Psoas muscle (tissue), 8 donors: ENCODE results near the gene LGR6. TPM values are rescaled to one million over a fixed set of nuclear protein-coding genes. Genes with fewer than 3 reads are reported as not detected.

Experiments used
- ATAC-seq, 4 donors: fragments of 200-7000 bp; cut with Tn5 transposase; one replicate each; pipeline ENCODE4 v1.9.1; 2020; ENCODE audit warnings: moderate library complexity in 3 of 4, mild to moderate bottlenecking in 2 of 4
- DNase-seq, 2 donors: peaks; one replicate each; pipeline ENCODE4 v3.0.0-alpha.2; 2020
- H3K27ac ChIP-seq: fragments of 200-600 bp; one replicate; pipeline ENCODE4 v1.8.0; 2022
- H3K27me3 ChIP-seq, 3 donors: fragments of 200-600 bp in 1 of 3; one replicate each; pipeline versions ENCODE4 v1.6.1 to v1.8.0; 2013 to 2022; ENCODE audit warnings: low read length in 2 of 3, mild to moderate bottlenecking in 2 of 3, moderate library complexity in 1 of 3; ENCODE audit not compliant: insufficient read depth in 3 of 3
- H3K36me3 ChIP-seq, 2 donors: fragments of 200-600 bp in 1 of 2; one replicate each; pipeline versions ENCODE4 v1.6.1 to v1.8.0; 2013 to 2022; ENCODE audit warnings: low read depth in 1 of 2, mild to moderate bottlenecking in 1 of 2, moderate library complexity in 1 of 2; ENCODE audit not compliant: insufficient read depth in 1 of 2
- H3K4me1 ChIP-seq: fragments of 200-600 bp; one replicate; pipeline ENCODE4 v1.8.0; 2022
- H3K4me3 ChIP-seq: fragments of 200-600 bp; one replicate; pipeline ENCODE4 v1.8.0; 2022; ENCODE audit warnings: mild to moderate bottlenecking
- H3K9me3 ChIP-seq: fragments of 200-600 bp; one replicate; pipeline ENCODE4 v1.8.0; 2022
- CTCF ChIP-seq: fragments of 200-600 bp; IDR thresholded peaks from one replicate; pipeline ENCODE4 v1.8.0; 2022; ENCODE audit warnings: antibody characterized with exemption
- WGBS, 3 donors: extraction: QIAGEN DNeasy Blood & Tissue Kit; methylation state at CpG; one replicate each; pipeline versions ENCODE4 v1.1.6 to v1.1.7; 2013; 5-methylcytosine and 5-hydroxymethylcytosine counted together
- intact Hi-C, 2 donors: fragments of 100-400 bp; cut with DNase I; formaldehyde crosslinking; loops; one replicate each; pipeline versions ENCODE4 v1.11.0 to v1.14.2; 2022
- polyA plus RNA-seq, 3 donors: library from polyadenylated mRNA; stranded (reverse); fragments of 200-250 nt; gene quantifications; one replicate each; pipeline ENCODE4 v1.2.3, GENCODE V29; 2013
- total RNA-seq, 4 donors: library from RNA; stranded (reverse); fragmentation: NEBNext Ultra II Directional in 2 of 4; extraction: Animal tissue kit (Norgen Biotek cat#: 25700) in 2 of 4; gene quantifications; one replicate each; pipeline versions ENCODE4 v1.2.1 to v1.2.4, GENCODE V29; 2021 to 2023
- donor health status: healthy with polysubstance abuse.
- donor health status: DM: no; HTN: no; CAD: no; lungs with moderate emphysema.
- donor health status: Bipolar disorder and iron deficiency.
- donor health status: healthy.
- donor health status: DM: yes; HTN: yes; CAD: no.
- donor health status: DM: no; HTN: no; CAD: no.
- donor health status: DM: no; HTN: no; CAD: no.
- donor health status: DM: yes; HTN: yes; CAD: no.

Gene LGR6
- total and polyA plus RNA-seq, 7 donors, result 0.12 to 0.20 (median 0.16) TPM; not detected in 3

- DNase-seq, result no peak
- intact Hi-C loops, result no loop called here
- 88 to 92% (median 90%) methylated on average over 4 of the region's 4 CpGs for WGBS, 3 donors
- no peaks in the 10 kb centered on the region for H3K9me3 ChIP-seq
- no peak for TF ChIP-seq CTCF
- H3K27ac ChIP-seq, result no peak overlapping the region
- peaks cover 0 to 2% (median 0%) of the 10 kb centered on the region in 3 donors for H3K27me3 ChIP-seq
- ATAC-seq, result no peak
- no peaks in the 10 kb centered on the region for H3K36me3 ChIP-seq
- H3K4me3 ChIP-seq, result no peak overlapping the region
- H3K4me1 ChIP-seq, result no peaks in the 10 kb centered on the region
These were observed 31.6 kb upstream of the LGR6 start for GRCh38 chr1:202162047-202162417.

- Histone ChIP-seq H3K4me1 (no peaks in the 10 kb centered on the region), H3K9me3 (no peaks in the 10 kb centered on the region), H3K4me3 (no peak overlapping the region), H3K27ac (no peak overlapping the region), H3K36me3 (no peaks in the 10 kb centered on the region), H3K27me3 (peaks cover 0 to 2% (median 0%) of the 10 kb centered on the region in 3 donors)
- intact Hi-C loops, result no loop called here
- TF ChIP-seq CTCF, result no peak
- no peak for DNase-seq
- WGBS, 3 donors, result 60 to 71% (median 60%) methylated on average over 15 of the region's 15 CpGs
- ATAC-seq, result peak in 1 of 4 donors; percentile 8
These were observed 30.9 kb upstream of the LGR6 start for GRCh38 chr1:202162418-202163280.

GRCh38 chr1:202163281-202164270 is 30.0 kb upstream of the LGR6 start:
- DNase-seq (no peak), ATAC-seq (peak in 1 of 4 donors; percentile 8)
- Histone ChIP-seq H3K36me3 (no peaks in the 10 kb centered on the region), H3K27me3 (peaks cover 0 to 2% (median 0%) of the 10 kb centered on the region in 3 donors), H3K4me1 (no peaks in the 10 kb centered on the region), H3K4me3 (no peak overlapping the region), H3K9me3 (no peaks in the 10 kb centered on the region), H3K27ac (no peak overlapping the region)
- WGBS, 3 donors, result 71 to 78% (median 71%) methylated on average over 11 to 12 of the region's 12 CpGs
- TF ChIP-seq CTCF, result no peak
- intact Hi-C loops, result no loop called here

- H3K9me3 ChIP-seq, result no peaks in the 10 kb centered on the region
- no peak overlapping the region for H3K27ac ChIP-seq
- peaks cover 0 to 4% (median 0%) of the 10 kb centered on the region in 3 donors for H3K27me3 ChIP-seq
- no peak for DNase-seq
- no peaks in the 10 kb centered on the region for H3K4me1 ChIP-seq
- no peak for ATAC-seq
- H3K4me3 ChIP-seq, result no peak overlapping the region
- no peak for TF ChIP-seq CTCF
- 70 to 83% (median 74%) methylated on average over 10 to 11 of the region's 11 CpGs for WGBS, 3 donors
- H3K36me3 ChIP-seq, result no peaks in the 10 kb centered on the region
- intact Hi-C loops, result no loop called here
These were observed 29.1 kb upstream of the LGR6 start for GRCh38 chr1:202164271-202165037.
